H1 (cell line): Measurements from ENCODE around the gene ZNF775. TPM values are rescaled to one million over a fixed set of nuclear protein-coding genes. Genes with fewer than 3 reads are reported as not detected.

ENCODE experiments used
- CTCF ChIA-PET: fragments of 300-600 bp; sonication (Branson Sonifier 250); formaldehyde crosslinking; loops from one replicate; lab custom pipeline; 2021; ENCODE audit not compliant: partially characterized antibody; lab: Charles Lee
- POLR2A ChIA-PET: fragments of 300-600 bp; sonication (Branson Sonifier 250); formaldehyde crosslinking; loops from one replicate; lab custom pipeline; 2021; ENCODE audit warnings: inconsistent platforms; ENCODE audit not compliant: partially characterized antibody; lab: Charles Lee
- DNase-seq, 2 experiments: peaks; one replicate each; pipeline versions ENCODE4 v3.0.0 to v3.0.0-alpha.2; 2010 to 2022; ENCODE audit warnings: low spot score in 2 of 2, low read depth in 1 of 2, mixed read lengths in 1 of 2
- FAIRE-seq: peaks from 2 replicates; lab custom pipeline; 2011; peaks lifted over from hg19 to GRCh38; lab: Jason Lieb, UNC
- H2AFZ ChIP-seq: 2 replicates; pipeline ENCODE4 v1.8.1; 2012; ENCODE audit warnings: low read length, inconsistent platforms
- H2AK5ac ChIP-seq: 2 replicates; pipeline ENCODE4 v1.6.1; 2013; ENCODE audit warnings: low read depth, low read length
- H2BK120ac ChIP-seq: replicated peaks from 2 replicates; pipeline ENCODE3; 2013; ENCODE audit warnings: low read depth, low read length, inconsistent platforms
- H2BK12ac ChIP-seq: 2 replicates; pipeline ENCODE4 v1.6.1; 2013; ENCODE audit warnings: low read depth, low read length
- H2BK15ac ChIP-seq: 2 replicates; pipeline ENCODE4 v1.6.1; 2013; ENCODE audit warnings: low read length
- H2BK20ac ChIP-seq: 2 replicates; pipeline ENCODE4 v1.6.1; 2013; ENCODE audit warnings: low read length
- H2BK5ac ChIP-seq: 2 replicates; pipeline ENCODE4 v1.6.1; 2013; ENCODE audit warnings: low read depth, low read length
- H3K14ac ChIP-seq: 2 replicates; pipeline ENCODE4 v1.6.1; 2013; ENCODE audit warnings: inconsistent platforms; ENCODE audit not compliant: insufficient read length
- H3K18ac ChIP-seq: 2 replicates; pipeline ENCODE4 v1.6.1; 2013; ENCODE audit warnings: low read length; ENCODE audit errors: extremely low read depth
- H3K23ac ChIP-seq: 2 replicates; pipeline ENCODE4 v1.6.1; 2013; ENCODE audit warnings: inconsistent platforms; ENCODE audit not compliant: insufficient read length
- H3K23me2 ChIP-seq: 2 replicates; pipeline ENCODE4 v1.6.1; 2013; ENCODE audit warnings: low read depth, low read length
- H3K27ac ChIP-seq: 2 replicates; pipeline ENCODE4 v1.6.1; 2011; ENCODE audit warnings: low read depth, low read length, inconsistent platforms
- H3K27me3 ChIP-seq, 4 experiments: replicated peaks in 1 of 4; 1 replicate in 1 of 4; 2 replicates in 3 of 4; pipeline versions ENCODE4 v1.6.1 to v1.8.1; 2011 to 2013; ENCODE audit warnings: low read length in 3 of 4, mild to moderate bottlenecking in 3 of 4, inconsistent platforms in 2 of 4, mixed read lengths in 2 of 4, moderate library complexity in 1 of 4; ENCODE audit not compliant: control insufficient read depth in 3 of 4, insufficient read depth in 3 of 4; ENCODE audit errors: extremely low read depth in 1 of 4
- H3K36me3 ChIP-seq, 4 experiments: 2 replicates each; pipeline versions ENCODE4 v1.6.1 to v1.8.1; 2011 to 2013; ENCODE audit warnings: mild to moderate bottlenecking in 4 of 4, low read length in 3 of 4, moderate library complexity in 2 of 4, control low read depth in 1 of 4, inconsistent platforms in 1 of 4; ENCODE audit not compliant: insufficient read depth in 4 of 4, control insufficient read depth in 2 of 4
- H3K4ac ChIP-seq: replicated peaks from 2 replicates; pipeline ENCODE3; 2013; ENCODE audit warnings: low read length, low read depth, mixed read lengths, inconsistent platforms; ENCODE audit not compliant: insufficient read length
- H3K4me1 ChIP-seq, 4 experiments: replicated peaks in 1 of 4; 1 replicate in 1 of 4; 2 replicates in 3 of 4; pipeline versions ENCODE4 v1.6.1 to v1.8.1; 2011 to 2013; ENCODE audit warnings: low read length in 3 of 4, inconsistent platforms in 2 of 4, mixed read lengths in 1 of 4; ENCODE audit not compliant: insufficient read depth in 4 of 4, control insufficient read depth in 3 of 4
- H3K4me2 ChIP-seq, 2 experiments: 2 replicates each; pipeline versions ENCODE4 v1.6.1 to v1.8.1; 2011 to 2013; ENCODE audit warnings: low read depth in 2 of 2, low read length in 2 of 2, control low read depth in 1 of 2, inconsistent platforms in 1 of 2, mild to moderate bottlenecking in 1 of 2; ENCODE audit not compliant: insufficient read depth in 1 of 2
- H3K4me3 ChIP-seq, 4 experiments: fragments of 200-600, 300-600 bp in 1 of 4; sonication (generic), shearing (Covaris generic), sonication (Bioruptor Twin) in 1 of 4; 2 replicates each; pipeline versions ENCODE4 v1.5.1 to v1.8.1; 2011 to 2016; ENCODE audit warnings: low read length in 4 of 4, low read depth in 3 of 4, control low read depth in 2 of 4, inconsistent platforms in 2 of 4, mild to moderate bottlenecking in 2 of 4, mixed read lengths in 1 of 4, moderate library complexity in 1 of 4; ENCODE audit not compliant: insufficient read depth in 2 of 4; ENCODE audit errors: extremely low read depth in 1 of 4
- H3K56ac ChIP-seq: replicated peaks from 2 replicates; pipeline ENCODE3; 2013; ENCODE audit warnings: low read depth, mild to moderate bottlenecking, mixed read lengths, low read length, inconsistent platforms; ENCODE audit not compliant: insufficient read length
- H3K79me1 ChIP-seq: 2 replicates; pipeline ENCODE4 v1.6.1; 2013; ENCODE audit warnings: low read depth, low read length, control low read depth
- H3K79me2 ChIP-seq, 2 experiments: 2 replicates each; pipeline versions ENCODE4 v1.6.1 to v1.8.1; 2012 to 2013; ENCODE audit warnings: low read length in 2 of 2, mild to moderate bottlenecking in 2 of 2, inconsistent platforms in 1 of 2; ENCODE audit not compliant: insufficient read depth in 2 of 2, control insufficient read depth in 1 of 2
- H3K9ac ChIP-seq, 4 experiments: replicated peaks in 1 of 4; 1 replicate in 1 of 4; 2 replicates in 3 of 4; pipeline versions ENCODE4 v1.6.1 to v1.8.1; 2011 to 2013; ENCODE audit warnings: low read depth in 3 of 4, low read length in 3 of 4, control low read depth in 2 of 4, mild to moderate bottlenecking in 2 of 4, moderate library complexity in 2 of 4, inconsistent platforms in 1 of 4; ENCODE audit errors: extremely low read depth in 1 of 4
- H3K9me3 ChIP-seq, 2 experiments: 2 replicates each; pipeline versions ENCODE4 v1.6.1 to v1.8.1; 2012 to 2013; ENCODE audit warnings: mild to moderate bottlenecking in 2 of 2, moderate library complexity in 2 of 2, control low read depth in 1 of 2, inconsistent platforms in 1 of 2, low read depth in 1 of 2, low read length in 1 of 2, mixed read lengths in 1 of 2; ENCODE audit not compliant: insufficient read depth in 2 of 2
- H4K20me1 ChIP-seq, 2 experiments: replicated peaks in 1 of 2; 2 replicates each; pipeline versions ENCODE3 to v1.8.1; 2011 to 2013; ENCODE audit warnings: inconsistent platforms in 2 of 2, low read length in 2 of 2, mild to moderate bottlenecking in 1 of 2; ENCODE audit not compliant: insufficient read depth in 2 of 2, control insufficient read depth in 1 of 2
- H4K5ac ChIP-seq: 2 replicates; pipeline ENCODE4 v1.6.1; 2013; ENCODE audit warnings: low read length, low read depth, mixed read lengths, inconsistent platforms; ENCODE audit not compliant: insufficient read length
- H4K8ac ChIP-seq: 2 replicates; pipeline ENCODE4 v1.8.0; 2013; ENCODE audit warnings: mild to moderate bottlenecking, moderate library complexity, low read length, inconsistent platforms; ENCODE audit not compliant: insufficient read depth; ENCODE audit errors: extremely low read depth
- H4K91ac ChIP-seq: replicated peaks from 2 replicates; pipeline ENCODE3; 2013; ENCODE audit warnings: low read length, mixed read lengths, inconsistent platforms; ENCODE audit not compliant: insufficient read length
- BCL11A ChIP-seq, 2 experiments: IDR thresholded peaks; one replicate each; pipeline ENCODE4 v1.6.1; 2011; ENCODE audit warnings: low read depth in 2 of 2, low read length in 2 of 2, mild to moderate bottlenecking in 2 of 2
- FOSL1 ChIP-seq: IDR thresholded peaks from 2 replicates; pipeline ENCODE4 v1.6.1; 2011; ENCODE audit warnings: mild to moderate bottlenecking, low read depth, low read length, moderate library complexity; ENCODE audit not compliant: insufficient read depth
- RXRA ChIP-seq: IDR thresholded peaks from 2 replicates; pipeline ENCODE4 v1.6.1; 2011; ENCODE audit warnings: low read depth, mild to moderate bottlenecking, low read length, moderate library complexity; ENCODE audit not compliant: insufficient read depth
- SIX5 ChIP-seq: IDR thresholded peaks from 2 replicates; pipeline ENCODE4 v1.6.1; 2011; ENCODE audit warnings: mild to moderate bottlenecking, low read depth, low read length
- SP1 ChIP-seq: IDR thresholded peaks from 2 replicates; pipeline ENCODE4 v1.6.1; 2011; ENCODE audit warnings: low read depth, low read length
- SRF ChIP-seq: IDR thresholded peaks from 2 replicates; pipeline ENCODE4 v1.6.1; 2011; ENCODE audit warnings: mild to moderate bottlenecking, low read depth, low read length, moderate library complexity
- USF2 ChIP-seq: IDR thresholded peaks from 2 replicates; pipeline ENCODE4 v1.6.1; 2011; ENCODE audit warnings: low read length, improper control_type of control experiment
- ZNF274 ChIP-seq: IDR thresholded peaks from 2 replicates; pipeline ENCODE4 v1.7.0; 2012; ENCODE audit warnings: low read length, borderline replicate concordance; ENCODE audit errors: extremely low read depth
- WGBS, 2 experiments: shearing (Covaris generic) in 1 of 2; methylation state at CpG; one replicate each; pipeline versions ENCODE4 v1.1.6 to v1.1.7; 2013 to 2015; ENCODE audit warnings: low lambda C conversion rate in 2 of 2, mixed read lengths in 2 of 2, inconsistent platforms in 1 of 2, low coverage in 1 of 2, missing lambda C conversion rate in 1 of 2; ENCODE audit not compliant: insufficient replicate concordance in 2 of 2, insufficient coverage in 1 of 2, insufficient read length in 1 of 2; ENCODE audit errors: extremely low coverage in 1 of 2, missing lambda C conversion rate in 1 of 2; 5-methylcytosine and 5-hydroxymethylcytosine counted together
- polyA plus RNA-seq, 7 experiments: library from polyadenylated mRNA; depleted of rRNA in 3 of 7; stranded (reverse) in 5 of 7; unstranded in 2 of 7; fragments of >200 nt in 5 of 7; fragments of 200-250 nt in 2 of 7; gene quantifications; 1 replicate in 5 of 7; 2 replicates in 1 of 7; 4 replicates in 1 of 7; pipeline versions ENCODE4 v1.2.1 to v1.2.3, GENCODE V29; 2011 to 2013; ENCODE audit warnings: missing spikeins in 2 of 7, mixed read lengths in 2 of 7
- total RNA-seq: library from RNA; stranded (reverse); fragmentation: NEBNext Ultra II Directional; extraction: Animal tissue kit (Norgen Biotek cat#: 25700); gene quantifications from 2 replicates; pipeline ENCODE4 v1.2.1, GENCODE V29; 2021
- TF ChIP-seq, protein P1 (sequence below): IDR thresholded peaks from 2 replicates; pipeline ENCODE4 v1.6.1; 2012; ENCODE audit warnings: inconsistent platforms

The ZNF775 gene
- total and polyA plus RNA-seq, 2 of the 8 experiments (the other 6 are each of a cell fraction or from before 2014, with no cell fraction given) = 13.6 to 21.5 TPM

DNA sequence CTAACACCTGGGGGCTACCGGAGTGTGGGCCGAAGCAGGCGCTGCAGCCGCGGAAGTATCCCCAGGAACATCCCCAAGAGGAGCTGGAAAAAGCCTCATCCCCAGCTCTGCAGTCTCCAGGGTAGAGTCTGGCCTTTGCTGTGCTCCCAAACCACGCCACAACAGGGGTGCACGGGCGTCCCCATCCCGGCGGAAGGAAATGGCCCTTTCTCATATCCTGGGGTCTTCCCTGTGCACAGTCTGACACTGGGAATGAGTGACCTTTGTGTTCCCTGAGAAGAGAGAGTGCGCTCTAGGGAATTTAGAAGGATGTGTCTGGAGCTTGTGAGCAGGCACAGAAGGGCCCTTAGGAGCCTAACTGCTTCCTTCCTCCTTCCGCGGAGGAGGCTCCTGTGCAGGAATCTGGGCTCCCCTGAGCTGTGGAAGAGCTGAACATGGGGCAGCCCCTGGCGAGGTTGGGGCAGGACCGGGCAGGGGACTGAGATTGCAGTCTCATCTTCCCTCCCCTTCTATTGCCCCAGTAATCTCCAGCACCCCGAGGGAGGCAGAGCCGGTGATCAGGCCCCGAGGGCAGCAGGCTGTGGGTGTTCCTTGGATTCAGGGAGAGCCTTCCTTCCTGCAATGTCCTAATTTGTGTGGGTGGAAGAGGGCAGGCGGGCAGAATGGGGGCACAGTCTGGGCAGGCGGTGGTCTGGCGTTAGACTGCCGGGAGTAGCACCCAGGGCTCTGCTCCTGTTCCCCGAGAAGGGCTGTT, 9.2 kb upstream of the ZNF775 start:
- Histone ChIP-seq H3K23me2 (peaks cover 11% of the 10 kb centered on the region; the same call in 1 of the 2 replicates), H3K56ac (peak overlapping the region; percentile 34), H3K4me1 (peaks cover 2 to 26% (median 12%) of the 10 kb centered on the region in 4 experiments), H3K9me3 (no peaks in the 10 kb centered on the region), H2BK120ac (no peak overlapping the region), H3K14ac (no peak overlapping the region), H3K4me3 (peak overlapping the region; percentile 63 to 78 (median 69)), H4K20me1 (peaks cover 2 to 15% of the 10 kb centered on the region in 2 experiments), H3K79me1 (peaks cover 18% of the 10 kb centered on the region), H3K79me2 (peaks cover 7 to 54% of the 10 kb centered on the region in 2 experiments; a peak in 3 of 4 replicates), H2AFZ (no peak overlapping the region), H3K27me3 (no peaks in the 10 kb centered on the region), H3K4me2 (peak overlapping the region; percentile 92 to 99), H4K91ac (peak overlapping the region; percentile 30), H3K4ac (peak overlapping the region; percentile 50), H3K23ac (no peak overlapping the region), H2BK12ac (peak overlapping the region; percentile 93), H4K5ac (peak overlapping the region; percentile 70), H2AK5ac (peak overlapping the region; percentile 89), H3K36me3 (peaks cover 16 to 49% (median 31%) of the 10 kb centered on the region in 4 experiments), H2BK15ac (peak overlapping the region; percentile 75; the same call in 1 of the 2 replicates), H4K8ac (no peak overlapping the region), H2BK5ac (peak overlapping the region; percentile 99), H3K18ac (peak overlapping the region; percentile 99), H3K9ac (peak overlapping the region; percentile 64 to 85 (median 75)), H2BK20ac (peak overlapping the region; percentile 29; the same call in 1 of the 2 replicates), H3K27ac (peak overlapping the region; percentile 95)
- DNase-seq = no peak
- 76% methylated on average over 22 of the region's 23 CpGs; no CpG with 5 or more reads in 1 of the 2 experiments for WGBS, 2 experiments
- ChIA-PET CTCF (interaction anchor here (0.6 to 5.6 kb wide), 16 partner anchors 8 to 84 kb away, joined by 3 to 32 read pairs (median 4); no protein-coding TSS in a partner anchor), POLR2A (interaction anchor here (0.9 to 8.6 kb wide), 21 partner anchors 6 to 609 kb away, joined by 3 to 230 read pairs (median 11); partner anchors contain the start of gene RARRES2)
- no peak for FAIRE-seq
- no peak for TF ChIP-seq SIX5
- TF ChIP-seq, protein P1, sequence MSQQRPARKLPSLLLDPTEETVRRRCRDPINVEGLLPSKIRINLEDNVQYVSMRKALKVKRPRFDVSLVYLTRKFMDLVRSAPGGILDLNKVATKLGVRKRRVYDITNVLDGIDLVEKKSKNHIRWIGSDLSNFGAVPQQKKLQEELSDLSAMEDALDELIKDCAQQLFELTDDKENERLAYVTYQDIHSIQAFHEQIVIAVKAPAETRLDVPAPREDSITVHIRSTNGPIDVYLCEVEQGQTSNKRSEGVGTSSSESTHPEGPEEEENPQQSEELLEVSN = no peak
- TF ChIP-seq ZNF274 = no peak
- no peak for TF ChIP-seq SRF
- no peak for TF ChIP-seq RXRA
- no peak for TF ChIP-seq FOSL1
- no peak for TF ChIP-seq USF2
- no peak for TF ChIP-seq BCL11A (IDR thresholded peaks at IDR 0.05; ENCODE audit: low read depth in 2 of 2, low read length in 2 of 2)
- no peak for TF ChIP-seq SP1
